ENCODE measurements around the gene LRFN4. TPM values are rescaled to one million over a fixed set of nuclear protein-coding genes. Genes with fewer than 3 reads are reported as not detected.

Gene LRFN4
- total RNA-seq, 1 experiment from 2014 or later = 15.6 TPM

DNA sequence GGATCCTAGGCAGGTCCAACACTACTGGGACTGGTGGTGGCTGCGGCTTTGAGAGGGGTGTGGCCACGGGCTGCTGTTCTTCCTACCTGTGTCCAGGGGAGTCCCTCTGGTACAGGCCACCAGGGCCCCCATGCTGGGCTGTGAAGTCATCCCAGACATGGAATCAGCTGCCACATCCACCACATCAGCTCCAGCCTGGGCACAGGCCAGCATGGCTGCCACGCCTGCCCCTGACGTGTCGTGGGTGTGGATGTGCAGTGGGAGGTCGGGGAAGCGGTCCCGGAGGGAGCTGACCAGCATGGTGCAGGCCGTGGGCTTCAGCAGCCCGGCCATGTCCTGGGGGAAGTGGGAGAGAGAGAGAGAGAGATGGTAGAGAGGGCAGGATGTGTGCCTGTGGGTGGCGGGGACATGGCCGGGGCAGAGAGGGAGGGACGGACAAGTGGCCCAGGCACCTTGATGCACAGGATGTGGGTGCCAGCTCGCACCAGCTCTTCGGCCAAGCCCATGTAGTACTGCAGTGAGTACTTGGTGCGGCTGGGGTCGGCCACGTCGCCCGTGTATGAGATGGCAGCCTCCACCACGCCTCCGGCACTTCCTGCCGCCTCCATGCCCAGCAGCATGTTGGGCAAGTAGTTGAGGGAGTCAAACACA lies 6.2 kb upstream of the LRFN4 start:
- H3K27ac ChIP-seq = no peak overlapping the region
- DNase-seq = no peak
- H3K4me1 ChIP-seq = peaks cover 14% of the 10 kb centered on the region
- no peaks in the 10 kb centered on the region for H3K9me3 ChIP-seq (replicated peaks)
- H3K27me3 ChIP-seq = no peaks in the 10 kb centered on the region
- H3K4me3 ChIP-seq = no peak overlapping the region
- H3K36me3 ChIP-seq = no peaks in the 10 kb centered on the region

GRCh38 chr11:66851239-66851596 lies 5.6 kb upstream of the LRFN4 start:
- no peak overlapping the region for H3K4me3 ChIP-seq
- H3K9me3 ChIP-seq (replicated peaks) = no peaks in the 10 kb centered on the region
- peaks cover 14% of the 10 kb centered on the region for H3K4me1 ChIP-seq
- no peak for DNase-seq
- no peak overlapping the region for H3K27ac ChIP-seq
- no peaks in the 10 kb centered on the region for H3K36me3 ChIP-seq
- H3K27me3 ChIP-seq = no peaks in the 10 kb centered on the region

GRCh38 chr11:66851698-66852465 lies 5.0 kb upstream of the LRFN4 start:
- no peak for DNase-seq
- H3K4me1 ChIP-seq = peaks cover 14% of the 10 kb centered on the region
- no peaks in the 10 kb centered on the region for H3K27me3 ChIP-seq

DNA sequence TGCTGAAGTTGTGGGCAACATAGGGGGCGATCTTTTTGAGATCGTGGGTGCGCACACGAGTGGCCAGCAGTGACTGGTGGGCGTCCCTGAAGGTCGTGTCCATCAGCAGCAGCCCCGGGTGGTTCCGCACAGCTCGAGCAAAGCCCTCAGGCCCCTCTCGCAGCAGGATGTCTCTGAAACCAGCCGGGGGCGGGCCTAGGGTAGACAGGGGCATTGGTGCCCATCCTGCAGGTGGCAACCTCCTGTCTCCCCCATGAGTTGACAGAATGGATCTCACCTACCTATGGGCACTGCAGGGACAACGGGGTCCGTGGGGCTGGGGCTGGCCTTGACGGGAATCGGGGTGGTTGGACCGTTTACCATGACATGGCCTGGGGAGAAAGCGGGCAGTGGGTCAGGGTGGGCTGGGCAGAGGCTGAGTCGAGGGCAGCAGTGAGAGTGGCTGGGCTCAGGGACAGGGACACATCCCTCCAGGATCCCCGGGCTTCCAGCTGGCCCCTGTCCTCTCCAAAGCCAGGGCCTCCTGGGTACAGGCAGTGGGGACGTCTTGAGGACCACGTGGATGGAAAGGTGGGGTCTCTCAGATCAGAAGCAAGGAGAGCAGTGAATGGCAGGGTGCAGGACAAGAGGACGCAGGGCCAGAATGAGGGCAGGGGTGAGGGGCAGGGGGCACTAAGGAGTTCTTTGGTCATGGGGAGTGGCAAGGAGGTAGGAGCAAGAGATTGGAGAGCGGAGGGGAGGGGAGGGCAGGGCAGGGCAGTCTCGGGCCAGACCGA lies 4.2 kb upstream of the LRFN4 start:
- no peak overlapping the region for H3K4me3 ChIP-seq
- DNase-seq = no peak

More at GRCh38 chr11:66851698-66852465, 5.0 kb upstream of the LRFN4 start:
- Histone ChIP-seq H3K36me3 (no peaks in the 10 kb centered on the region), H3K27ac (no peak overlapping the region), H3K4me3 (no peak overlapping the region), H3K9me3 (replicated peaks) (no peaks in the 10 kb centered on the region)

DNA sequence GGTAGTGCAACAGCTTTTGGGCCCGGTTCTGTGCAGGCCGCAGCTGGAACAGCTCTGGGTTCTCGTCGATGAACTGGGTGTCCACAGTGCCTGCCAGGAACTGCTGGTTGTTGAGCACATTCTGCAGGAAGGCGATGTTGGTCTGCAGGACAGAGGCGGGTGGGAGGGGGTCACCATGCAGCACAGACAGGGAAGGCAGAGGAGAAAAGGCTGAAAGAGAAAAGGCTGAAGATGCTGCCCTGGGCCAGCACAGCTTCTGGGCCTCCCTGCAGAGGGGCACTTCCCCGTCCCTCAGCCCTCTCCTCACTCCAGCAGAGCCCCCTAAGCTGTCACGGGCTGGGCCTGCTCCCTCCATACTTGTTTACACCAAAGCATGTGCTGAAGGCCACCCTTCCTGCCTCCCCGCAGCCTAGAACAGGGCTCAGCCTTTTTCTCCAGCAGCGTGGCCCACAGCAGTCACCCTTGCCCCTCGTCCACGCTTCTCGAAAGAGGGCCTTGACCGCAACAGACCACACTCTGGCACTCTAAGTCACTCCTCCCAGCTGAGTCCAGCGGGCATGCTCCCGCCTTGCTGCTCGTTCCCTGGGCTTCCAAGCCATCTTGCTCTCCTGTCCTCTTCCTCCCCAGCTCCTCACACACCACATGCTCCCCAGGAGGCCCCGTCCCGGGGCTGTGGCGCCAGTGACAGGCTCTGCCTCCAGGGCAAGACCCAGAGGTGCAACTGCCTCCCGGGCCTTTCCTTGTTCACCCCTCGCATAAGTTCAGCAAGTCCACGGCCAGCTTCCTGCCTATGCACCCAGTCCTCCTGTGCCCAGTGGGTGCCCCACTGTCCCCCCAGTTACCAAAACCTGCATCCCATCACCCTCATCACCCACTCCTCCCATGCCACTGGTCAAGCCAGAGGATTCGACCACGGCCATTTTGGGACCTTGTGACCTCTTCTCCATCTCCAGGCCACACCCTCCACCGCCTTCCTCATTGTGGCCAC lies 3.3 kb upstream of the LRFN4 start:
- H3K27me3 ChIP-seq = no peaks in the 10 kb centered on the region
- H3K9me3 ChIP-seq (replicated peaks) = no peaks in the 10 kb centered on the region
- H3K4me1 ChIP-seq = peaks cover 14% of the 10 kb centered on the region
- no peak for DNase-seq
- H3K4me3 ChIP-seq = no peak overlapping the region
- H3K27ac ChIP-seq = no peak overlapping the region
- H3K36me3 ChIP-seq = no peaks in the 10 kb centered on the region

More for the DNA sequence above, 4.2 kb upstream of the LRFN4 start:
- no peak overlapping the region for H3K27ac ChIP-seq
- H3K9me3 ChIP-seq (replicated peaks) = no peaks in the 10 kb centered on the region
- peaks cover 14% of the 10 kb centered on the region for H3K4me1 ChIP-seq
- H3K36me3 ChIP-seq = no peaks in the 10 kb centered on the region
- H3K27me3 ChIP-seq = no peaks in the 10 kb centered on the region

DNA sequence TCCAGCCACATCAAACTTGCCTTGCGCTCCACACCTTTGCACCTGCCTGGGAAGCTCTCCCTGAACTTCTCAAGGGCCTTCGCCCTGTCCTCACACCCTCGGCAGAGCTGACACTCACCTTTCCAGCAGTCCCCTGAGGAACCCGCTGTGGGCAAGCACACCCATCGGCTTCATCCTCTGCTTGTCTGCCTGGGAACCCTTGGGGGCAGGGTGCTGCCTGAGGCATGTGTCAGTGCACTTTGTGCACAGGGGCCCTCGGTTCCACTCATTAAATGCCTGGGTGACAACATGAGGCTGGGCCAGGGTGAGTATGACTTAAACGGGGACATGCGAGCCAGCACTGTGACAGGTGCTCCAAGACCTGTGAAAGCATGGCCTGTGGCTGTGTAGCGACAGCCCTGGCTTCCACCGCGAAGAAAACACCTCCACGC lies 2.6 kb upstream of the LRFN4 start:
- no peaks in the 10 kb centered on the region for H3K27me3 ChIP-seq
- H3K4me3 ChIP-seq = no peak overlapping the region
- H3K9me3 ChIP-seq (replicated peaks) = no peaks in the 10 kb centered on the region
- peaks cover 2% of the 10 kb centered on the region; the same call in 1 of the 2 replicates for H3K36me3 ChIP-seq
- peaks cover 14% of the 10 kb centered on the region for H3K4me1 ChIP-seq
- H3K27ac ChIP-seq = no peak overlapping the region
- DNase-seq = no peak

DNA sequence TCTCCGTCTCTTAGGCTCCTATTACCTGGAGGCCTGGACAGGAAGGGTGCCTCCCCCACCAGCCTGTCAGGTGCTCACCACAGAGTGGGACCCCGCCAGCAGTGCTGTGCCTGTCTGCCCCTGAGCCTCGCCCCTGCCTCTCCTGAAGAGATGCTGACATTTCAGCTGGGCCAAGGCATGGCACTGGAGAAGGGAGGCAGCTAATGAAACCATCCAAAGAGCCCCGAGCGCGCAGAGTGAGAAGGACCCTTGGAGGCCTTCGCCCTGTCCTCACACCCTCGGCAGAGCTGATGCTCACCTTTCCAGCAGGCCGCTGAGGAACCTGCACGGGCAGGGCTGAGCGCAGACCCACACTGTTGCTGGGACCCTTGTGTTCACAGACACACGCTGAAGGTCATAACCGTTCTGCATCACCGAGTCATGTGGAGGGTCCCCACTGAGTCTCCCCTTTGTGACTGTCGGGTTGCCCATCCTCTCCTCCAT lies 2.1 kb upstream of the LRFN4 start:
- Histone ChIP-seq H3K27ac (no peak overlapping the region; the same call in 1 of the 2 replicates), H3K4me1 (peaks cover 14% of the 10 kb centered on the region), H3K9me3 (replicated peaks) (no peaks in the 10 kb centered on the region), H3K36me3 (peaks cover 2% of the 10 kb centered on the region; the same call in 1 of the 2 replicates), H3K4me3 (no peak overlapping the region), H3K27me3 (no peaks in the 10 kb centered on the region)
- no peak for DNase-seq

- peak; percentile 93 to 95 for DNase-seq
- Histone ChIP-seq H3K27ac (peak overlapping the region; percentile 88), H3K9me3 (replicated peaks) (no peaks in the 10 kb centered on the region), H3K36me3 (peaks cover 2% of the 10 kb centered on the region; the same call in 1 of the 2 replicates), H3K4me1 (peaks cover 14% of the 10 kb centered on the region), H3K27me3 (no peaks in the 10 kb centered on the region), H3K4me3 (peak overlapping the region; percentile 88)
Observed at GRCh38 chr11:66855574-66856495, 1.0 kb upstream of the LRFN4 start.

- H3K4me1 ChIP-seq = peaks cover 14% of the 10 kb centered on the region
Observed at GRCh38 chr11:66857234-66857926, 516 bp downstream of the LRFN4 start.

GRCh38 chr11:66857927-66858185 lies 992 bp downstream of the LRFN4 start:
- H3K27ac ChIP-seq = no peak overlapping the region
- no peak for DNase-seq

More at GRCh38 chr11:66857234-66857926, 516 bp downstream of the LRFN4 start:
- H3K27me3 ChIP-seq = no peaks in the 10 kb centered on the region
- H3K4me3 ChIP-seq = peak overlapping the region; percentile 88
- DNase-seq = peak; percentile 32 to 40
- H3K9me3 ChIP-seq (replicated peaks) = no peaks in the 10 kb centered on the region
- H3K27ac ChIP-seq = no peak overlapping the region
- H3K36me3 ChIP-seq = peaks cover 2% of the 10 kb centered on the region; the same call in 1 of the 2 replicates

DNA sequence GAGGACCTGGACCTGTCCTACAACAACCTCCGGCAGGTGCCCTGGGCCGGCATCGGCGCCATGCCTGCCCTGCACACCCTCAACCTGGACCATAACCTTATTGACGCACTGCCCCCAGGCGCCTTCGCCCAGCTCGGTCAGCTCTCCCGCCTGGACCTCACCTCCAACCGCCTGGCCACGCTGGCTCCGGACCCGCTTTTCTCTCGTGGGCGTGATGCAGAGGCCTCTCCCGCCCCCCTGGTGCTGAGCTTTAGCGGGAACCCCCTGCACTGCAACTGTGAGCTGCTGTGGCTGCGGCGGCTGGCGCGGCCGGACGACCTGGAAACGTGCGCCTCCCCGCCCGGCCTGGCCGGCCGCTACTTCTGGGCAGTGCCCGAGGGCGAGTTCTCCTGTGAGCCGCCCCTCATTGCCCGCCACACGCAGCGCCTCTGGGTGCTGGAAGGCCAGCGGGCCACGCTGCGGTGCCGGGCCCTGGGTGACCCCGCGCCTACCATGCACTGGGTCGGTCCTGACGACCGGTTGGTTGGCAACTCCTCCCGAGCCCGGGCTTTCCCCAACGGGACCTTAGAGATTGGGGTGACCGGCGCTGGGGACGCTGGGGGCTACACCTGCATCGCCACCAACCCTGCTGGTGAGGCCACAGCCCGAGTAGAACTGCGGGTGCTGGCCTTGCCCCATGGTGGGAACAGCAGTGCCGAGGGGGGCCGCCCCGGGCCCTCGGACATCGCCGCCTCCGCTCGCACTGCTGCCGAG lies 1.5 kb downstream of the LRFN4 start:
- H3K27ac ChIP-seq = no peak overlapping the region
- DNase-seq = no peak
- H3K4me3 ChIP-seq = no peak overlapping the region
- H3K36me3 ChIP-seq = peaks cover 2% of the 10 kb centered on the region; the same call in 1 of the 2 replicates
- H3K9me3 ChIP-seq (replicated peaks) = no peaks in the 10 kb centered on the region
- H3K4me1 ChIP-seq = peaks cover 14% of the 10 kb centered on the region
- no peaks in the 10 kb centered on the region for H3K27me3 ChIP-seq

More at GRCh38 chr11:66857927-66858185, 992 bp downstream of the LRFN4 start:
- H3K36me3 ChIP-seq = peaks cover 2% of the 10 kb centered on the region; the same call in 1 of the 2 replicates
- H3K4me3 ChIP-seq = no peak overlapping the region
- no peaks in the 10 kb centered on the region for H3K27me3 ChIP-seq
- H3K9me3 ChIP-seq (replicated peaks) = no peaks in the 10 kb centered on the region
- peaks cover 14% of the 10 kb centered on the region for H3K4me1 ChIP-seq

Measured in SJCRH30 (cell line).